Lower leg skin (tissue), 3 donors: ENCODE results near the gene NPM3.

Source experiments
- CTCF ChIP-seq, 3 donors: fragments of 450-650 bp; IDR thresholded peaks; one replicate each; pipeline ENCODE4 v1.5.1; 2016; ENCODE audit warnings: antibody characterized with exemption in 3 of 3, mild to moderate bottlenecking in 3 of 3, moderate library complexity in 2 of 3
- POLR2A ChIP-seq, 2 donors: fragments of 450-650 bp; IDR thresholded peaks; one replicate each; pipeline ENCODE4 v1.6.1; 2016 to 2017; ENCODE audit warnings: antibody characterized with exemption in 2 of 2, mild to moderate bottlenecking in 1 of 2, moderate library complexity in 1 of 2

DNA sequence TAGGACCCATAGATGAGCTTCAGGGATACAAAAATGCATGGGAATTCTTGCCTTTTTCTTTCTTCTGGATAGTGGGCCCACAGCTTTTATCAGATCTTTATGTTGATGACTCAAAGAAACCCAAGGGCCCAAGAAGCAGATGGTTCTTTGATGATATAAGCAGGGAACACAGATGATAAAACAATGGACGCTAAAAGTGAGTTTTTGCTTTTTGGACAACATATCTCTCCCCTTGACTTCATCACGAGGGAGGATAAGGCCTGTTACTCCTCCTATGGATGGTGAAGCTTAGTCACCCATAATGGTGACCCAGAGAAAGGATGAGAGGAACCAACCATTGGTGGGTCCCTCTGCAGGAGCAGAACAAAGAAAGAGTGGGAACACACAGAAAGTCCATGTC is 41.5 kb upstream of the NPM3 start:
- no peak for TF ChIP-seq CTCF (IDR thresholded peaks at IDR 0.05)
- no peak for TF ChIP-seq POLR2A (IDR thresholded peaks at IDR 0.05)
